Tibial nerve (tissue), 4 donors: ENCODE measurements around the gene CAMSAP3. TPM values are rescaled to one million over a fixed set of nuclear protein-coding genes. Genes with fewer than 3 reads are reported as not detected.

Experiments
- DNase-seq, 2 donors: peaks; one replicate each; pipeline ENCODE4 v3.0.0-alpha.2; 2019; ENCODE audit warnings: low spot score in 2 of 2
- H3K27ac ChIP-seq, 4 donors: fragments of 200-600 bp; sonication (generic) in 3 of 4; one replicate each; pipeline ENCODE4 v1.5.1; 2017 to 2019; ENCODE audit warnings: mild to moderate bottlenecking in 1 of 4
- H3K27me3 ChIP-seq, 2 donors: fragments of 200-600 bp; sonication (generic) in 1 of 2; one replicate each; pipeline versions ENCODE4 v1.5.1 to v1.6.0; 2017 to 2019
- H3K36me3 ChIP-seq, 3 donors: fragments of 200-600 bp; sonication (generic); one replicate each; pipeline ENCODE4 v1.5.1; 2018 to 2019
- H3K4me1 ChIP-seq, 4 donors: fragments of 200-600 bp; sonication (generic) in 3 of 4; one replicate each; pipeline ENCODE4 v1.5.1; 2017 to 2019
- H3K4me3 ChIP-seq, 4 donors: fragments of 200-600 bp; sonication (generic) in 3 of 4; one replicate each; pipeline ENCODE4 v1.5.1; 2017 to 2019; ENCODE audit warnings: mild to moderate bottlenecking in 1 of 4, moderate library complexity in 1 of 4
- H3K9me3 ChIP-seq, 4 donors: fragments of 200-600 bp; sonication (generic) in 3 of 4; one replicate each; pipeline ENCODE4 v1.5.1; 2017 to 2019
- EP300 ChIP-seq, 2 donors: sonication (generic); formaldehyde crosslinking; IDR thresholded peaks; one replicate each; pipeline ENCODE4 v1.6.1; 2017; ENCODE audit warnings: antibody characterized with exemption in 2 of 2, mild to moderate bottlenecking in 1 of 2
- POLR2A ChIP-seq, 2 donors: fragments of 450-650 bp; IDR thresholded peaks; one replicate each; pipeline ENCODE4 v1.6.1; 2017; ENCODE audit warnings: antibody characterized with exemption in 2 of 2, mild to moderate bottlenecking in 2 of 2, moderate library complexity in 2 of 2
- WGBS, 2 donors: methylation state at CpG; one replicate each; pipeline ENCODE4 v1.1.5; 2018; 5-methylcytosine and 5-hydroxymethylcytosine counted together
- total RNA-seq, 4 donors: library from RNA; depleted of rRNA; stranded (reverse); fragments of >200 nt; gene quantifications; one replicate each; pipeline ENCODE4 v1.1.0, GENCODE V29; 2016
- TF ChIP-seq, protein P1 (sequence below), 5 experiments: fragments of 200-600 bp in 3 of 5; fragments of 450-650 bp in 2 of 5; sonication (generic) in 3 of 5; IDR thresholded peaks; one replicate each; pipeline ENCODE4 v1.5.1; 2016 to 2019; ENCODE audit warnings: antibody characterized with exemption in 5 of 5, mild to moderate bottlenecking in 3 of 5, moderate library complexity in 2 of 5

The CAMSAP3 gene
- total RNA-seq, 4 donors from 2014 or later = not detected

DNA sequence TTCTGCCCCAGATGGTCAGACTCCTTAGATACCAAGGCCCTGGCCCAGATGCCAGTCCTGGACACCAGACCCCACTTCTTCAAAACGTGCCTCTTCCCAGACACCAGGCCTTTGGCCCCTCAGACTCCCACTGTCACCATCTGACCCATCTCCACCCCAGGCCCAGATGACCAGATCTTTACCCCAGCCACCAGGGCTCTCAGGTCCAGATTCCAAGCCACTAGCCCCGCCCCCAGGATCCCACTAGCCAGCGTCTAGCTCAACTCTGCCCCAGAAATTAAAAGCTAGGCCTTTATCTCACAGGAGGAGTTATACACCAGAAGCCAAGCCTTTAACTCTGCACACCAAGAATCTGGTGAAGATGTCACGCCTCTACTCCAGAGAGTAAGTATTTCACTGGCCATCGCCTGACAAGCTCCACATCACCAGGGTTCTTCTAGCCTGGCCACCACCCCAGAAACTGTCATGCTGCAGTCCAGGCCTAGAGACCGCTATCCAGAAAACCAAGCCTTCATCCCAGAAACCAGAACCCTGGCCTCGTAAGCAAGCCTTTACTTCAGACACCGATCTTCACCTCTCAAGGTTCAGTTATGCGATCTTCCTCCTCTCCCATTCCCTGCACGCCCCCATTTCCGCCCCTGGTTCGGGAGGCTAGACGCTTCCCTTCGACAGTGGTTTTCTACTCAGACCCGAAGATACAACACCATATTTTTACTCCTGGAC is 33.1 kb downstream of the CAMSAP3 start:
- DNase-seq = no peak
- H3K9me3 ChIP-seq = no peaks in the 10 kb centered on the region
- WGBS, 2 donors = 4 to 5% methylated on average over 15 of the region's 15 CpGs
- no peaks in the 10 kb centered on the region for H3K27me3 ChIP-seq
- peaks cover 4 to 39% (median 25%) of the 10 kb centered on the region in 4 donors for H3K4me1 ChIP-seq
- H3K27ac ChIP-seq = peak overlapping the region; percentile 78 to 91 (median 86)
- peak overlapping the region; percentile 81 to 100 (median 90) for H3K4me3 ChIP-seq
- TF ChIP-seq POLR2A (IDR thresholded peaks at IDR 0.05) (no peak), EP300 (IDR thresholded peaks at IDR 0.05) (no peak)
- TF ChIP-seq, protein P1, sequence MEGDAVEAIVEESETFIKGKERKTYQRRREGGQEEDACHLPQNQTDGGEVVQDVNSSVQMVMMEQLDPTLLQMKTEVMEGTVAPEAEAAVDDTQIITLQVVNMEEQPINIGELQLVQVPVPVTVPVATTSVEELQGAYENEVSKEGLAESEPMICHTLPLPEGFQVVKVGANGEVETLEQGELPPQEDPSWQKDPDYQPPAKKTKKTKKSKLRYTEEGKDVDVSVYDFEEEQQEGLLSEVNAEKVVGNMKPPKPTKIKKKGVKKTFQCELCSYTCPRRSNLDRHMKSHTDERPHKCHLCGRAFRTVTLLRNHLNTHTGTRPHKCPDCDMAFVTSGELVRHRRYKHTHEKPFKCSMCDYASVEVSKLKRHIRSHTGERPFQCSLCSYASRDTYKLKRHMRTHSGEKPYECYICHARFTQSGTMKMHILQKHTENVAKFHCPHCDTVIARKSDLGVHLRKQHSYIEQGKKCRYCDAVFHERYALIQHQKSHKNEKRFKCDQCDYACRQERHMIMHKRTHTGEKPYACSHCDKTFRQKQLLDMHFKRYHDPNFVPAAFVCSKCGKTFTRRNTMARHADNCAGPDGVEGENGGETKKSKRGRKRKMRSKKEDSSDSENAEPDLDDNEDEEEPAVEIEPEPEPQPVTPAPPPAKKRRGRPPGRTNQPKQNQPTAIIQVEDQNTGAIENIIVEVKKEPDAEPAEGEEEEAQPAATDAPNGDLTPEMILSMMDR (IDR thresholded peaks at IDR 0.05) = no peak
- peaks cover 1 to 52% (median 2%) of the 10 kb centered on the region in 3 donors for H3K36me3 ChIP-seq

DNA sequence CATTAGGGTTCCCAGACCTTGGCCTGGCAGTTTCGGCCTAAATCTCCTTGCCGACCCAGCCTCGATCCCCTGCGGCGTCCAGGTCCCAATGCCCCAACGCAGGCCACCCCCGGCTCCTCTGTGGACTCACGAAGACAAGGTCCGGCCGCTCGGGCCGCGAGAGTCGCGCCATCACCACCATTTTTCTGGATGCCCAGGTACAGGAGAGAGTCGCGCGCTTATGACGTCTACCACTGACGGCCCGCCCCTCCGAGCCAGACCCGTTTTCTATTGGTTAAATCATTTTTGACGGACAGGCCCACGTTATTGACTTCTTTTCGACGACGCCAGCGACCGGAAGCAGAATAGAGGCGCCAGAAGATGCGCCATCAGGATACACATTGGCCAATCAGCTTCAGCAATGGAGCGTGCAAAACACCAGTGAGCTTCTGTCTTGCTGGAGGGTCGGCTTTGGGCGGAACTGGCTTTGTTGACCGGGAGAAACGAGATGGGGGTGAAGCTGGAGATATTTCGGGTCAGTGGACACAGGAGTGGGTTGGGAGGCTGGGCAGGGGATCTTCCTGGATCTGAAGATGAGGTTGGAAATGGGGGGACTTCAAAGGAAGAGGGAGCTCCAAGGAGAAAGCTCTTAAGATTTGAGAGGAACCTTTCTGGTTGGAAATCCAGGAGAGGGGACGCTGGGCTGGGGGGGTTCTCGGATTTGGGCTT is 33.8 kb downstream of the CAMSAP3 start, which contains the start of the genes PET100 and XAB2:
Gene PET100, plus strand, starts transcription at position 447 of the 708 bp plus-strand sequence. Its CDS starts 41 bp downstream, at position 488.
Gene XAB2, minus strand, starts transcription at position 199 of the 708 bp plus-strand sequence. Its CDS starts 18 bp downstream, at position 181.
- peaks cover 0 to 44% (median 2%) of the 10 kb centered on the region in 3 donors for H3K36me3 ChIP-seq
- no peaks in the 10 kb centered on the region for H3K9me3 ChIP-seq
- TF ChIP-seq, protein P1 (IDR thresholded peaks at IDR 0.05) = peak in 1 of 5 experiments; percentile 41
- TF ChIP-seq EP300 (IDR thresholded peaks at IDR 0.05) (peak; percentile 91 to 96), POLR2A (IDR thresholded peaks at IDR 0.05) (peak in 1 of 2 donors; percentile 71)
- 0% methylated on average over 38 to 40 of the region's 40 CpGs for WGBS, 2 donors
- peak; percentile 94 to 99 for DNase-seq
- peak within 1 kb of the TSS; percentile 81 to 100 (median 90) for H3K4me3 ChIP-seq
- peaks cover 4 to 39% (median 25%) of the 10 kb centered on the region in 4 donors for H3K4me1 ChIP-seq
- H3K27me3 ChIP-seq = no peaks in the 10 kb centered on the region
- H3K27ac ChIP-seq = peak within 1 kb of the TSS; percentile 78 to 93 (median 90)

DNA sequence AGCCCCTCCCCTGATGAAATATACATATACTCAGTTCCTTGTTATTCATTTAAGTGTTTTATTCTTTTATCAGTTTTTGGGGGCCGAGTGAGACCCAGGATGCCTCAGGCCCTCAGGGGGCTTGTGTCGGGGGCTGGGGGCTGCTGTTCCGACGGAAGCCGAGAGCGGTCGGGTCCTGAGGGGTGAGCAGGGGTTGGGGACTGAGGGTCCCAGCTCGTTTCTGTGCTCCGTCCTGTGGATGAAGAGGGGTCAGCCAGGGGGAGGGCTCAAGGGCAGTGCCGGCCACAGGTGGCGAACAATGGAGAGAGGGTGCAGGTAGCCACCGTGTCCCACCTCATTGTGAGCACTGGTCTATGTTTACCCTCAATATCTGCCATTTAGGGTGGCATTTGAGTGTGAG is 35.9 kb downstream of the CAMSAP3 start:
- H3K36me3 ChIP-seq = peaks cover 0 to 23% (median 0%) of the 10 kb centered on the region in 3 donors
- no peak overlapping the region for H3K4me3 ChIP-seq
- TF ChIP-seq, protein P1 (IDR thresholded peaks at IDR 0.05) = no peak
- TF ChIP-seq EP300 (IDR thresholded peaks at IDR 0.05) (no peak), POLR2A (IDR thresholded peaks at IDR 0.05) (no peak)
- peaks cover 4 to 40% (median 25%) of the 10 kb centered on the region in 4 donors for H3K4me1 ChIP-seq
- H3K9me3 ChIP-seq = no peaks in the 10 kb centered on the region
- no peak for DNase-seq
- no peak overlapping the region for H3K27ac ChIP-seq
- peaks cover 0 to 3% of the 10 kb centered on the region in 2 donors for H3K27me3 ChIP-seq
- WGBS, 2 donors = 85 to 88% methylated on average over 12 of the region's 12 CpGs

DNA sequence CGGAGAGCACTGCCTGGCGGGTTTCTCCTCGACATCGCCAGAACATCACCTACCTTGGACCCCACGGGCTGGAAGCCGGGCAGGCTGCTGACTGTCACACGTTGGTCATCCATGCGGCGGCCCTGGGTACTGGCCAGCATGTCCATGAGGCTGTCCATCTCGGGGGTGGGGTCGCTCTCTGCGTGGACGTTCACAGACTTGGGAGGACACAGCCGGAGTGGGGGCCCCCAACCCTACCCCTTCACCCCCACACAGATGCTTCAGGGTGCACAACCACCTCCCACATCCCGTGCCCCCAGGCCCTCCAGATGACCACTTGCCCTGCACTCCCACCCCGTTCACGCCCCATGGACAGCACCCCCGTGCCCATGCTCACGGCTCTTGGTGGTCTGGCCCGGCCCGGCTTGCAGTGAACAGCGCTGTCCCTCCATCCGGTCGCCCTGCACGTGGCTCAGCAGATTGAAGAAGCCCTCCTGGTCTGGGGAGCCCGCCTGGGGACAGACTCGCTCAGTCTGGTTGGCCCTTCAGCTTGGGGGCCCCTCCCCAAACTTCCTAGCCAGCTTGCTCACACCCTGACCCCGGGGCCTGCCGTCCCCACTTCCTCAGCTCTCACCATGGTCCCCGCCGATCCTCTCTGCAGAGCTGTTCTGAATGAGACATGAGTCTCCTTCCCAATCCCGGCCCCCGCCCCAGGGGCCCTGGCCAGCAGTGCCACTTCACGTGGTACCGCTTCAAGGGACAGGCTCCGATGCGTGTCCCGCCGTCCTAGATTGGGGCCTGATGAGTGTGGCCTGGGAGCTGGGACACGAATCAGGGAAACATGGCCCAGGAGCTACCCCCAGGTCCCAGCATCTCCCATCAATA is 36.9 kb downstream of the CAMSAP3 start:
- Histone ChIP-seq H3K9me3 (no peaks in the 10 kb centered on the region), H3K27ac (no peak overlapping the region), H3K4me3 (no peak overlapping the region), H3K36me3 (peaks cover 0 to 15% (median 0%) of the 10 kb centered on the region in 3 donors), H3K27me3 (peaks cover 0 to 13% of the 10 kb centered on the region in 2 donors), H3K4me1 (peaks cover 4 to 39% (median 25%) of the 10 kb centered on the region in 4 donors)
- DNase-seq = no peak
- 87 to 90% methylated on average over 35 to 39 of the region's 40 CpGs for WGBS, 2 donors
- no peak for TF ChIP-seq EP300 (IDR thresholded peaks at IDR 0.05)
- TF ChIP-seq, protein P1 (IDR thresholded peaks at IDR 0.05) = no peak
- no peak for TF ChIP-seq POLR2A (IDR thresholded peaks at IDR 0.05)
